Gastroesophageal sphincter (tissue), 3 donors: ENCODE data around the gene ABI3BP.

Experiments used
- CTCF ChIP-seq, 4 experiments: fragments of 200-600 bp in 2 of 4; fragments of 450-650 bp in 2 of 4; sonication (generic) in 1 of 4; IDR thresholded peaks; one replicate each; pipeline ENCODE4 v1.5.1; 2017 to 2019; ENCODE audit warnings: antibody characterized with exemption in 4 of 4, mild to moderate bottlenecking in 2 of 4, moderate library complexity in 2 of 4
- EP300 ChIP-seq: sonication (generic); formaldehyde crosslinking; IDR thresholded peaks from one replicate; pipeline ENCODE4 v1.6.1; 2017; ENCODE audit warnings: antibody characterized with exemption, mild to moderate bottlenecking
- POLR2A ChIP-seq, 2 donors: fragments of 450-650 bp; IDR thresholded peaks; one replicate each; pipeline ENCODE4 v1.6.1; 2017; ENCODE audit warnings: antibody characterized with exemption in 2 of 2, mild to moderate bottlenecking in 2 of 2, moderate library complexity in 1 of 2

- TF ChIP-seq POLR2A (IDR thresholded peaks at IDR 0.05) (no peak), CTCF (IDR thresholded peaks at IDR 0.05) (no peak), EP300 (no peak)
These were observed 30.2 kb downstream of the ABI3BP start for GRCh38 chr3:100963041-100963440.
